H1 (cell line): Measurements from ENCODE around the gene LMBR1. TPM values are rescaled to one million over a fixed set of nuclear protein-coding genes. Genes with fewer than 3 reads are reported as not detected.

ENCODE experiments used
- CTCF ChIA-PET: fragments of 300-600 bp; sonication (Branson Sonifier 250); formaldehyde crosslinking; loops from one replicate; lab custom pipeline; 2021; ENCODE audit not compliant: partially characterized antibody; lab: Charles Lee
- POLR2A ChIA-PET: fragments of 300-600 bp; sonication (Branson Sonifier 250); formaldehyde crosslinking; loops from one replicate; lab custom pipeline; 2021; ENCODE audit warnings: inconsistent platforms; ENCODE audit not compliant: partially characterized antibody; lab: Charles Lee
- DNase-seq, 2 experiments: peaks; one replicate each; pipeline versions ENCODE4 v3.0.0 to v3.0.0-alpha.2; 2010 to 2022; ENCODE audit warnings: low spot score in 2 of 2, low read depth in 1 of 2, mixed read lengths in 1 of 2
- FAIRE-seq: peaks from 2 replicates; lab custom pipeline; 2011; peaks lifted over from hg19 to GRCh38; lab: Jason Lieb, UNC
- H2AFZ ChIP-seq: 2 replicates; pipeline ENCODE4 v1.8.1; 2012; ENCODE audit warnings: low read length, inconsistent platforms
- H2AK5ac ChIP-seq: 2 replicates; pipeline ENCODE4 v1.6.1; 2013; ENCODE audit warnings: low read depth, low read length
- H2BK120ac ChIP-seq: replicated peaks from 2 replicates; pipeline ENCODE3; 2013; ENCODE audit warnings: low read depth, low read length, inconsistent platforms
- H2BK12ac ChIP-seq: 2 replicates; pipeline ENCODE4 v1.6.1; 2013; ENCODE audit warnings: low read depth, low read length
- H2BK15ac ChIP-seq: 2 replicates; pipeline ENCODE4 v1.6.1; 2013; ENCODE audit warnings: low read length
- H2BK20ac ChIP-seq: 2 replicates; pipeline ENCODE4 v1.6.1; 2013; ENCODE audit warnings: low read length
- H2BK5ac ChIP-seq: 2 replicates; pipeline ENCODE4 v1.6.1; 2013; ENCODE audit warnings: low read depth, low read length
- H3K14ac ChIP-seq: 2 replicates; pipeline ENCODE4 v1.6.1; 2013; ENCODE audit warnings: inconsistent platforms; ENCODE audit not compliant: insufficient read length
- H3K18ac ChIP-seq: 2 replicates; pipeline ENCODE4 v1.6.1; 2013; ENCODE audit warnings: low read length; ENCODE audit errors: extremely low read depth
- H3K23ac ChIP-seq: 2 replicates; pipeline ENCODE4 v1.6.1; 2013; ENCODE audit warnings: inconsistent platforms; ENCODE audit not compliant: insufficient read length
- H3K23me2 ChIP-seq: 2 replicates; pipeline ENCODE4 v1.6.1; 2013; ENCODE audit warnings: low read depth, low read length
- H3K27ac ChIP-seq: 2 replicates; pipeline ENCODE4 v1.6.1; 2011; ENCODE audit warnings: low read depth, low read length, inconsistent platforms
- H3K27me3 ChIP-seq, 4 experiments: replicated peaks in 1 of 4; 1 replicate in 1 of 4; 2 replicates in 3 of 4; pipeline versions ENCODE4 v1.6.1 to v1.8.1; 2011 to 2013; ENCODE audit warnings: low read length in 3 of 4, mild to moderate bottlenecking in 3 of 4, inconsistent platforms in 2 of 4, mixed read lengths in 2 of 4, moderate library complexity in 1 of 4; ENCODE audit not compliant: control insufficient read depth in 3 of 4, insufficient read depth in 3 of 4; ENCODE audit errors: extremely low read depth in 1 of 4
- H3K36me3 ChIP-seq, 4 experiments: 2 replicates each; pipeline versions ENCODE4 v1.6.1 to v1.8.1; 2011 to 2013; ENCODE audit warnings: mild to moderate bottlenecking in 4 of 4, low read length in 3 of 4, moderate library complexity in 2 of 4, control low read depth in 1 of 4, inconsistent platforms in 1 of 4; ENCODE audit not compliant: insufficient read depth in 4 of 4, control insufficient read depth in 2 of 4
- H3K4ac ChIP-seq: replicated peaks from 2 replicates; pipeline ENCODE3; 2013; ENCODE audit warnings: low read length, low read depth, mixed read lengths, inconsistent platforms; ENCODE audit not compliant: insufficient read length
- H3K4me1 ChIP-seq, 4 experiments: replicated peaks in 1 of 4; 1 replicate in 1 of 4; 2 replicates in 3 of 4; pipeline versions ENCODE4 v1.6.1 to v1.8.1; 2011 to 2013; ENCODE audit warnings: low read length in 3 of 4, inconsistent platforms in 2 of 4, mixed read lengths in 1 of 4; ENCODE audit not compliant: insufficient read depth in 4 of 4, control insufficient read depth in 3 of 4
- H3K4me2 ChIP-seq, 2 experiments: 2 replicates each; pipeline versions ENCODE4 v1.6.1 to v1.8.1; 2011 to 2013; ENCODE audit warnings: low read depth in 2 of 2, low read length in 2 of 2, control low read depth in 1 of 2, inconsistent platforms in 1 of 2, mild to moderate bottlenecking in 1 of 2; ENCODE audit not compliant: insufficient read depth in 1 of 2
- H3K4me3 ChIP-seq, 4 experiments: fragments of 200-600, 300-600 bp in 1 of 4; sonication (generic), shearing (Covaris generic), sonication (Bioruptor Twin) in 1 of 4; 2 replicates each; pipeline versions ENCODE4 v1.5.1 to v1.8.1; 2011 to 2016; ENCODE audit warnings: low read length in 4 of 4, low read depth in 3 of 4, control low read depth in 2 of 4, inconsistent platforms in 2 of 4, mild to moderate bottlenecking in 2 of 4, mixed read lengths in 1 of 4, moderate library complexity in 1 of 4; ENCODE audit not compliant: insufficient read depth in 2 of 4; ENCODE audit errors: extremely low read depth in 1 of 4
- H3K56ac ChIP-seq: replicated peaks from 2 replicates; pipeline ENCODE3; 2013; ENCODE audit warnings: low read depth, mild to moderate bottlenecking, mixed read lengths, low read length, inconsistent platforms; ENCODE audit not compliant: insufficient read length
- H3K79me1 ChIP-seq: 2 replicates; pipeline ENCODE4 v1.6.1; 2013; ENCODE audit warnings: low read depth, low read length, control low read depth
- H3K79me2 ChIP-seq, 2 experiments: 2 replicates each; pipeline versions ENCODE4 v1.6.1 to v1.8.1; 2012 to 2013; ENCODE audit warnings: low read length in 2 of 2, mild to moderate bottlenecking in 2 of 2, inconsistent platforms in 1 of 2; ENCODE audit not compliant: insufficient read depth in 2 of 2, control insufficient read depth in 1 of 2
- H3K9ac ChIP-seq, 4 experiments: replicated peaks in 1 of 4; 1 replicate in 1 of 4; 2 replicates in 3 of 4; pipeline versions ENCODE4 v1.6.1 to v1.8.1; 2011 to 2013; ENCODE audit warnings: low read depth in 3 of 4, low read length in 3 of 4, control low read depth in 2 of 4, mild to moderate bottlenecking in 2 of 4, moderate library complexity in 2 of 4, inconsistent platforms in 1 of 4; ENCODE audit errors: extremely low read depth in 1 of 4
- H3K9me3 ChIP-seq, 2 experiments: 2 replicates each; pipeline versions ENCODE4 v1.6.1 to v1.8.1; 2012 to 2013; ENCODE audit warnings: mild to moderate bottlenecking in 2 of 2, moderate library complexity in 2 of 2, control low read depth in 1 of 2, inconsistent platforms in 1 of 2, low read depth in 1 of 2, low read length in 1 of 2, mixed read lengths in 1 of 2; ENCODE audit not compliant: insufficient read depth in 2 of 2
- H4K20me1 ChIP-seq, 2 experiments: replicated peaks in 1 of 2; 2 replicates each; pipeline versions ENCODE3 to v1.8.1; 2011 to 2013; ENCODE audit warnings: inconsistent platforms in 2 of 2, low read length in 2 of 2, mild to moderate bottlenecking in 1 of 2; ENCODE audit not compliant: insufficient read depth in 2 of 2, control insufficient read depth in 1 of 2
- H4K5ac ChIP-seq: 2 replicates; pipeline ENCODE4 v1.6.1; 2013; ENCODE audit warnings: low read length, low read depth, mixed read lengths, inconsistent platforms; ENCODE audit not compliant: insufficient read length
- H4K8ac ChIP-seq: 2 replicates; pipeline ENCODE4 v1.8.0; 2013; ENCODE audit warnings: mild to moderate bottlenecking, moderate library complexity, low read length, inconsistent platforms; ENCODE audit not compliant: insufficient read depth; ENCODE audit errors: extremely low read depth
- H4K91ac ChIP-seq: replicated peaks from 2 replicates; pipeline ENCODE3; 2013; ENCODE audit warnings: low read length, mixed read lengths, inconsistent platforms; ENCODE audit not compliant: insufficient read length
- ATF3 ChIP-seq: IDR thresholded peaks from 2 replicates; pipeline ENCODE4 v1.6.1; 2011; ENCODE audit warnings: low read depth, mild to moderate bottlenecking, low read length; ENCODE audit not compliant: insufficient read depth
- CTCF ChIP-seq, 3 experiments: IDR thresholded peaks; 1 replicate in 2 of 3; 2 replicates in 1 of 3; pipeline versions ENCODE4 v1.5.1 to v1.6.1; 2011; ENCODE audit warnings: low read length in 3 of 3, mild to moderate bottlenecking in 3 of 3, inconsistent platforms in 2 of 3, low read depth in 1 of 3, moderate library complexity in 1 of 3; ENCODE audit not compliant: insufficient read depth in 1 of 3; ENCODE audit errors: control extremely low read depth in 1 of 3
- SIRT6 ChIP-seq: IDR thresholded peaks from one replicate; pipeline ENCODE4 v1.7.1; 2012; ENCODE audit warnings: low read length, inconsistent platforms
- SUZ12 ChIP-seq: fragments of 200-600 bp; sonication (generic); IDR thresholded peaks from 2 replicates; pipeline ENCODE4 v1.6.1; 2012; ENCODE audit warnings: mild to moderate bottlenecking, inconsistent platforms, low read length, moderate library complexity, mixed read lengths
- YY1 ChIP-seq: IDR thresholded peaks from 2 replicates; pipeline ENCODE4 v1.6.1; 2011; ENCODE audit warnings: low read depth, mild to moderate bottlenecking, low read length
- whole genome bisulfite sequencing, 2 experiments: shearing (Covaris generic) in 1 of 2; methylation state at CpG; one replicate each; pipeline versions ENCODE4 v1.1.6 to v1.1.7; 2013 to 2015; ENCODE audit warnings: low lambda C conversion rate in 2 of 2, mixed read lengths in 2 of 2, inconsistent platforms in 1 of 2, low coverage in 1 of 2, missing lambda C conversion rate in 1 of 2; ENCODE audit not compliant: insufficient replicate concordance in 2 of 2, insufficient coverage in 1 of 2, insufficient read length in 1 of 2; ENCODE audit errors: extremely low coverage in 1 of 2, missing lambda C conversion rate in 1 of 2; 5-methylcytosine and 5-hydroxymethylcytosine counted together
- polyA plus RNA-seq, 7 experiments: library from polyadenylated mRNA; depleted of rRNA in 3 of 7; stranded (reverse) in 5 of 7; unstranded in 2 of 7; fragments of >200 nt in 5 of 7; fragments of 200-250 nt in 2 of 7; gene quantifications; 1 replicate in 5 of 7; 2 replicates in 1 of 7; 4 replicates in 1 of 7; pipeline versions ENCODE4 v1.2.1 to v1.2.3, GENCODE V29; 2011 to 2013; ENCODE audit warnings: missing spikeins in 2 of 7, mixed read lengths in 2 of 7
- total RNA-seq: library from RNA; stranded (reverse); fragmentation: NEBNext Ultra II Directional; extraction: Animal tissue kit (Norgen Biotek cat#: 25700); gene quantifications from 2 replicates; pipeline ENCODE4 v1.2.1, GENCODE V29; 2021

LMBR1 gene
- total and polyA plus RNA-seq, 2 of the 8 experiments (the other 6 are each of a cell fraction or from before 2014, with no cell fraction given) = 15.1 to 70.4 TPM

- no peak overlapping the region for H3K27ac ChIP-seq
- no peaks in the 10 kb centered on the region for H3K79me2 ChIP-seq
- no peak overlapping the region for H3K18ac ChIP-seq
- no peak for FAIRE-seq
- H3K4me2 ChIP-seq = no peak overlapping the region
- H4K8ac ChIP-seq = no peak overlapping the region
- no peak overlapping the region for H2BK15ac ChIP-seq
- no peak overlapping the region for H4K91ac ChIP-seq
- H3K4ac ChIP-seq = no peak overlapping the region
- no peak overlapping the region for H2BK12ac ChIP-seq
- POLR2A ChIA-PET = no interaction called here
- TF ChIP-seq SIRT6 = no peak
- TF ChIP-seq CTCF (IDR thresholded peaks at IDR 0.05; ENCODE audit: control extremely low read depth in 1 of 3, insufficient read depth in 1 of 3, low read depth in 1 of 3, low read length in 3 of 3) = peak in 1 of 3 experiments; percentile 2; a peak in 1 of 4 replicates
- no peak for TF ChIP-seq YY1
- no peak for TF ChIP-seq SUZ12
- no peak for TF ChIP-seq ATF3
- TF ChIP-seq, all 59 proteins: peak for 1
- H3K36me3 ChIP-seq = no peaks in the 10 kb centered on the region
- no peak overlapping the region for H2BK5ac ChIP-seq
- no peak overlapping the region for H3K14ac ChIP-seq
- no peak overlapping the region for H2BK20ac ChIP-seq
- H3K9me3 ChIP-seq = no peaks in the 10 kb centered on the region
- no peak overlapping the region for H2BK120ac ChIP-seq
- peaks cover 0 to 3% (median 0%) of the 10 kb centered on the region in 4 experiments; a peak in 1 of 7 replicates for H3K4me1 ChIP-seq
- no peak overlapping the region for H3K56ac ChIP-seq
- no peak overlapping the region for H4K5ac ChIP-seq
- H3K9ac ChIP-seq = no peak overlapping the region
- no peak for DNase-seq
- H2AK5ac ChIP-seq = no peak overlapping the region
- CTCF ChIA-PET = interaction anchor here (1.1 to 1.2 kb wide), 2 partner anchors 9 to 37 kb away, joined by 3 read pairs; no protein-coding TSS in a partner anchor
- no peak overlapping the region for H3K23ac ChIP-seq
- H4K20me1 ChIP-seq = no peaks in the 10 kb centered on the region
- 89% methylated on average over 14 of the region's 16 CpGs; no CpG with 5 or more reads in 1 of the 2 experiments for WGBS, 2 experiments
- H3K79me1 ChIP-seq = no peaks in the 10 kb centered on the region
- H3K4me3 ChIP-seq = no peak overlapping the region
- H3K27me3 ChIP-seq = no peaks in the 10 kb centered on the region
- H3K23me2 ChIP-seq = no peaks in the 10 kb centered on the region
- peak overlapping the region; percentile 57; the same call in 1 of the 2 replicates for H2AFZ ChIP-seq
Measured at GRCh38 chr7:156929789-156930539, 37.0 kb upstream of the LMBR1 start.
